ENCODE data around the gene MT1F.
"Not testable (repeated sequence)": the region's sequence is repeated elsewhere in the genome, so short reads cannot be mapped to it uniquely, and the experiment has no call there.

MT1F gene

DNA sequence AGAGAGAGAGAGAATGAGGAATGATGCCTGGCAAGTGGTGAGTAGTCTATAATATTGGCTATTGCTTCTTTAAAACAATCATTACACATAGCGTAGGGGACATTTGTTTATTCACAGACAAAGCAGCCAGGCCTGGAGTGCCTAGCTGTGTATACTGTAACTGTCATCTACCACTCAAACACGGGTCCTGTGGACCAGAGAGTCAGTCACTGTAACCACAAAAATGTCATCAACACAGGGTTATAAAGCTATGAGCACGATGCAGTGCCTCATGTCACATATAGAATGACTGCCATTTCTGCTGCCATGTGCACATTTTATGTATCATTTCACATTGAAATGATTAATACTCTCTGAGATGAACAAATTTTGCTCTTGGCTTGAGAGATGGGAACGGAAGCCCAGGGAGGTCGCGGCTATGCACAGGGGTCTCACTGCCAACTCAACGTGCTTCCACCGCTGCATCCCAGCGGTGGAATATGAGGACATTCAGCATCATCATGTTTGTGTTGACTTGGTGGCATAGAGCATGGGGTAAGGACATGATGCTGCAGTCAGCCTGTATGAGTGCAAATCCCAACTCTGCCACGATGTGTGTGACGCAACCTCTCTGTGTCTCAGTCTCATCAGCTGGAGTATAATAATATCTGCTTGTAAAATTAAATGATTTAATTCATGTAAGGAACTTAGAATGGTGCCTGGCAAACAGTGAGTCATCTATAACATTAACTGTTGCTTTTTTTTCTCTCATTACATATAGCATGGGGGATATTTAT, 15.2 kb downstream of the MT1F start:
- DNase-seq (ENCODE audit: low spot score), result no peak

DNA sequence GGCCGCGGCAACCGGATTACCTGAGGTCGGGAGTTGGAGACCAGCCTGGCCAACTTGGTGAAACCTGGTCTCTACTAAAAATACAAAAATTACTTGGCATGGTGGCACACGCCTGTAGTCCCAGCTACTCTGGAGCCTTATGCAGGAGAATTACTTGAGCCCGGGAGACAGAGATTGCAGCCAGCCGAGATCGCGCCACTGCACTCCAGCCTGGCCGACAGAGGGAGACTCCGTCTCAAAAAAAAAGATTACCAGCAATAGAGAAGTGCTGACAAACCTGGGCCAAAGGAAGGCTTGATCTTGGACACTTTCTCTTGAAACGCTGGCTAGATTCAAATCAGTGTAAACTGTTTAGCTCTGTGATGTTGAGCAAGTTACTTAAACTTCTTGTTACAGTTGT, 16.2 kb downstream of the MT1F start:
- DNase-seq (ENCODE audit: low spot score), result no peak

DNA sequence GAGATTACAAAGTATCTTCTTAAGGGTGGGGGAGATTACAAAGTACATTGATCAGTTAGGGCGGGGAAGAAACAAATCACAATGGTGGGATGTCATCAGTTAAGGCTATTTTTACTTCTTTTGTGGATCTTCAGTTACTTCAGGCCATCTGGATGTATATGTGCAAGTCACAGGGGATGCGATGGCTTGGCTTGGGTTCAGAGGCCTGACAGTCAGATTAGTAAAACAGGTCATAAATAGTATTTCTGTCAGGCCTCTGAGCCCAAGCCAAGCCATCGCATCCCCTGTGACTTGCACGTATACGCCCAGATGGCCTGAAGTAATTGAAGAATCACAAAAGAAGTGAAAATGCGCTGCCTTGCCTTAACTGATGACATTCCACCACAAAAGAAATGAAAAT, 16.8 kb downstream of the MT1F start:
- not testable (repeated sequence) for DNase-seq (ENCODE audit: low spot score)

DNA sequence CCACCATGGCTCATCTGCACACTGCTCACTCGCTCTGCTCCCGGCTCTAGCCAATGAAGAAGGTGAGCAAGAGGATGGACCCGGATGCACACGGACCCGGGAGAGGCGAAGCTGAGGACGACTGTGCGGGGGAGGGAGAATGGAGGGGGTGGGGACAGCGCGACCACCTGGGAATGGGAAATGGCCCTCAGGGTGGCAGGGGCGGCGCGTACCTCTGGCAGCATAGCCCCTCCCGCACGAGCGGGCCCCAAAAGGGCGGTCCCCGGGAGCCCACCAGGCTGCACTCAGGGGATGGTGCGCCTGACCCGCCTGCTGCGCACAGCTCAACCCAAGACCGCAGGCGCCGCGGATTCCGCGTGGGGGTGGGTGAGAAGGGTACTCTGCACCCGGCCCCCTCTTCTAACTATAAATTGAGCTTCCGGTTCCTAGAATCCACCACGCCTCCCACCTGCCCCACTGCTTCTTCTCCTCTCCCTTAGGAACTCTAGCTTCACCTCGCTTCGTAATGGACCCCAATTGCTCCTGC, 18.0 kb downstream of the MT1F start:
- DNase-seq (ENCODE audit: low spot score), result no peak

DNA sequence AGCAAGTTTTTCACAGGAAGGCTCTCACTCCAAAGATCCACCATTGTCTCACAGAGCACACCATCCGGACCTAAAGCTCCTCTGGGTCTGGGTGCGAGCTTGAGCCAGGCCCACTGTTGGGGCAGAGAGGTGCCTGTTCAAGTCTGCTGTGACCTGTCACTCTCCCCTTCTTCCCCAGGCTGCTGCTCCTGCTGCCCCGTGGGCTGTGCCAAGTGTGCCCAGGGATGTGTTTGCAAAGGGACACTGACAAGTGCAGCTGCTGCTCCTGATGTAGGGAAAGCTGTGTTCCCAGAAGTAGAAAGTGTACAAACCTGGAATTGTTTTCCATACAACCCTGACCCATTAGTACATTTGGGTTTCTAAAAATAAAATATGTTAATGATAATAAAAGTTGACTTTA, 19.7 kb downstream of the MT1F start:
- no peak for DNase-seq (ENCODE audit: low spot score)

DNA sequence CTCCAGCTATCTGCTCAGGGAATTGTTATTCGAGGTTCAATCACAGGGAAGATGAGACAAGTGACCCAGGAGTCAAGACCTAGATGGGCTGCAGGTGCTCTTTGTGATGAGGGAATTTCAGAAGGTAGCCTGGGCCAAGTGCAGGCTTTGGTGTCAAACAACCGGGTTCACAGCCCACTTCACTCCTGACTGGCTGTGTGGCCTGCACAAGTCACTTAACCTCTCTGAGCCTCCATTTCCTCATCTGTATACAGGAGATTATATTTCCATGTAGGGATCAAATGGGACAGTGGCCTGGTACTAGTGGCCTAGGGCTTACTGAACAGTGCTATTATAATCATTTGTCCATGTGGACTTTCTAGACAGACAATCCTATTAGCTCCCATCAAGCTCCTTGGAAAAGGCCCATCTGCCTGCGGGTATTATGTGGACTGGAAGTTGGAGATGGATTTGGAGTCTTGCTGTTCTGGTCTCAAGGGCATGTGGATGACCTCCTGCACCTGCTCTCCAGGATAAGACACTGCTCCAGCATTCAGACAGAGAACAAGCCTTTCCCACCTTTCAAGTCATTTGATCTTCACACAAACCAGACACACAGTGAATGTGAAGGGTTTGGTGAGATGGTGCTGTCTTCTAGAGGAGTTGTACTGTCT, 21.4 kb downstream of the MT1F start:
- no peak for DNase-seq (ENCODE audit: low spot score)

DNA sequence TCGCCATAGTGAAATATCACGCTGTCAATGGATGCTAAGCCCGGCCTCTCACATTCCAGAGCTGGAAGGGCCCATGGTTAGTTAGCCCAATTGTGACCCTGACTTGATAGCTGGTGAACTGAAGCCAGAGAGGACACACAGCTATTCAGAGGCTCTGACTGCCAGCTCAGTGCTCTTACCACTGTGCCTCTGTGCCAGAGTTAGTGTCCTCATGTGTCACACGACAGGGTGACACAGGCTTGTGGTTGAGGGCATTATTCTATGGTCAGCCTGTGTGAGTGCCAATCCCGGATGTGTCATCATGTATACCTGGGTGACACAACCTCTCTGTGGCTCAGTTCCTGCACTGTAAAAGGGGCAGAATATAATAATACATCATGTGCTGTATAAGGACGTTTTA, 22.1 kb downstream of the MT1F start:
- DNase-seq (ENCODE audit: low spot score), result no peak

DNA sequence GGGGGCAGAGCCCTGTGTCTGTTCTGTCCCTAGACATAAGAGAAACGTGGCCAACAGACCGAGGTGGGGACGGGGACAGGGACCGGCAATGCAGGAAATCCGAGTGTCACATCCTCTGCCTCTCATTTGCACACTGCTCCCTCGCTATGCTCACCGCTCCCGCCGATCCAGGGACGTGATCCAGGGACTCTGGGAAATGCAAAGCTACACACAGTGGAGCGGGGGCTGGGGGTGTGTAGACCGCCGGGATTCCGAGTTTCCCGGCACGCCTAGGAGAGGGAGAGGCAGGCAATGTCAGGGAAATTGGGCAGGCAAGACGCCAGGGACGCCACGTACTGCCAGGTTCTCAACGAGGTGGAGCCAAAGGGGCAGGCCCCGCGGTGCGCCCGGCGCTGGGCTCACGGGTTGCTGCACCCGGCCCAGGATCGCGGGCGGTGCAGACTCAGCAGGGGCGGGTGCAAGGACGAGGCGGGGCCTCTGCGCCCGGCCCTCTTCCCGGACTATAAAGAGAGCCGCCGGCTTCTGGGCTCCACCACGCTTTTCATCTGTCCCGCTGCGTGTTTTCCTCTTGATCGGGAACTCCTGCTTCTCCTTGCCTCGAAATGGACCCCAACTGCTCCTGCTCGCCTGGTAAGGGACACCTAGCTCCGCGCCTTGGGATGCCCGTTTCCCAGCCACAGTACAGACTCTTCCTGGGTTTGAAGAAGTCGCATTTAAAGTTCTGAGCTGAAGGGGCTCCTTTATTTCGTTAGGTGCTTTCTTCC, 24.4 kb downstream of the MT1F start, which contains the start of gene MT1X:
MT1X (plus strand) TSS at position 532 of the 764 bp plus-strand sequence; CDS start at position 603, 71 bp downstream.
- peak; percentile 87 for DNase-seq (ENCODE audit: low spot score)

DNA sequence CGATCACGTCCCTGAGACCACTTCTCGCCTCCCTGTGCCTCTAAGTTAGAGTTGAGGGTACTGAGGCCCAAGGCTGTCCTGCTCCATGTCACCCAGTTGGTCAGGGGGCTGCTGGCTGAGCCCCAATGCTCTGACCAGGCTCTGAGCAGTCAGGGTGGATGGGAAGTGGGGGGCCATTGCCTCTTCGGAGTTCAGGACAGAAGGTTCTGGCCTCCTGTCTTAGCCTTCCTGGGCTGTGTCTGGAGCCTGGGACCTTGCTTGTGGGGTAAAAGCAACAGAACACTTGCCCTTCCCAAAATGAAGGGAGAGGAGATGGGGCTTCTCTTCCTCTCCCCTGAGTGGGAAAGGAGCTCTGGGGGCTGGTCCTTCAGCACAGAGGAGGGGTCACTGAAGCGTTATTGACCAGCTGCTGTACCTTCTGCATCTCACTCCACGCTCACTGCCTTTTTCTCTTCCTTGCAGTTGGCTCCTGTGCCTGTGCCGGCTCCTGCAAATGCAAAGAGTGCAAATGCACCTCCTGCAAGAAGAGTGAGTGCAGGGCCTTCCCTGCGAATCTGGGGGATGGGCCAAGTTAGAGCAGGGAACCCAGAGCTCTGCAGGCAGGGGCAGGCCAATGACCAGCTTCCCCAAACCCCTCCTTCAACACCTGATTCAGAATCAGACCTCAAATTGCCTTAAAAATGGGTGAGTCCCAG, 25.1 kb downstream of the MT1F start:
- no peak for DNase-seq (ENCODE audit: low spot score)

DNA sequence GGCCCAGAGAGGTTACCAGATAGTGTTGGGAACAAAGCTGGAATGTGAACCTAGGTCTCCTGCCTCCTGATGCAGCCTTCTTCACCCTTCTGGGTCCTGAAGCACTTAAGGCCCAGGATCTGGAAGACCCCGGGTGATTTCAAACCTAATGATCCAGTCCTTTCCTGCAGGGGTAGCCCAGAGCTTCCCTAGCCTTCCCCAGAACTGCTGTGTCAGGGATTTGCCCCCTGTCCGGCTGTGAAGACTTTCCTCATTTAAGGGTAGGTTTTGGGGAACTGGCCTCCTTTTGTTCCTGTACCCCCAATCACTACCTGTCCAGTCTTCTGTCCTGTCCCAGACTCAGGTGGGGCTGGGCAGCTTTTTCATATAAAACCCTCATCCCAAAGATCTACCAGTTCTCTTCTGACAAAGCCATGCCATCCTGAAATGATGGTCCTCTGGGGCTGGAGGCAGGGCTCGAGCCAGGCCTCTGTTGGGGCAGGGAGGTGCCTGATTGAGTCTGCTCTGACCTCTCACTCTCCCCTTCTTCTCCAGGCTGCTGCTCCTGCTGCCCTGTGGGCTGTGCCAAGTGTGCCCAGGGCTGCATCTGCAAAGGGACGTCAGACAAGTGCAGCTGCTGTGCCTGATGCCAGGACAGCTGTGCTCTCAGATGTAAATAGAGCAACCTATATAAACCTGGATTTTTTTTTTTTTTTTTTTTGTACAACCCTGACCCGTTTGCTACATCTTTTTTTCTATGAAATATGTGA, 25.8 kb downstream of the MT1F start:
- no peak for DNase-seq (ENCODE audit: low spot score)

DNA sequence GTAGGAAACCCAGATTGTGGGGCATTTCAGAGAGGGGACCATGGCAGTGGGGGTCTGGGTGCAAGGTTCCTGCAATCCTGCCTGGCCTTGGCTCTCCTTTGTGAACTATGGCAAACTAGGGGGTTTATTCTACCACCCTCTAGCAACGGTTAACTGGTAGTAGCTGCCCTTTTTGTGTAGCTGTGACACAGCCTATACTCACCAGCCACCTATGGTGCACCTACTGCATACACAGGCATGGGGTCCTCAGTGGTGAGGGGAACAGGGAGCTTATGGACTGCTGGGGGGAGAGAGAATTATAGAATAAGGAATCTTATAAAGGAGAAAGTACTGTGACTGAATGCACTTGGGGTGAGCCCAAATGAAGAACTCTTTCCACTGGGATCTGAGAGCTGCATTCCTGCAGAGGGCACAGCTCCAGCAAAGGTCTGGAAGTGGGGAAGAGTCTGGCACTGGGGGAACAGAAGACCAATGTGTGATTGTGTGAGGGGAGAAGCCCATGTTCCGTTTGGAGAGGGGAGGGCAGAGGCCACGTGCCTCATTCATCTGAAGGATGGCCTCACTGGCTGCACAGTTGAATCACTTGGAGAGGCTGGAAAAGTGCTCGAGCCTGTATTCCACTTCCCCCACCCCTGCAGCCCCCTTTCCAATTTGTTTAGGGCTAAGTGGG, 26.6 kb downstream of the MT1F start:
- no peak for DNase-seq (ENCODE audit: low spot score)

DNA sequence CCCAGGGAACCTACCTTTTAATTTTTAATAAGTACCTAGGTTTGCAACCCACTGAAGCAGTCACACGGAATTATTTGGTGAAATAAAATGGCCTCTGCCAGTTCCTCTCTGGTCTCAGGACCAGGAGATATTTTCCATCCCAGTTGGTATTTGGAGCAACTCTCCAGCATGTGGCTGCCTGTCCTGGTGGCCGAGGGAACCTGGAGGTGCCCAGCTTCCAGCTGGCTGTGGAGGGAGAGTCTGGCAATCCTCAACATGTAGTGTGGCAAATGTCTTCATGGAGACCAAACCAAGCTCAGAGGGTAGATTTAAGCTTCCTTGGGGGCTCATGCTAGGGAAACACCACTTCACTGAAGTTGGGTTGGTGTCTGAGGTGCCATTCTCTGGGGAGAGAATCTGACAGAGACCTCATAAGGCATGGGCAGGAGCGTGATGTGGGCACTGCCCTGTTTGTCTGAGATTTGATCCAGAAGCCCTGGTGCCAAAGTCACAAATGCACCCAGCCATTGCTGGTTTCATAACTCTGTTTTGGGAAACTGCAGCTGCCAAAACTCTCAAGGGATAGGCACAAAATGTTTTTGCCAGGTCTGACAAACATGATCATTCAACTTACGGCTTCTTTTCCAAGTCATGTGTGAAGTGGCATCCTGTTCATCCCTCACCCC, 27.3 kb downstream of the MT1F start:
- no peak for DNase-seq (ENCODE audit: low spot score)

DNA sequence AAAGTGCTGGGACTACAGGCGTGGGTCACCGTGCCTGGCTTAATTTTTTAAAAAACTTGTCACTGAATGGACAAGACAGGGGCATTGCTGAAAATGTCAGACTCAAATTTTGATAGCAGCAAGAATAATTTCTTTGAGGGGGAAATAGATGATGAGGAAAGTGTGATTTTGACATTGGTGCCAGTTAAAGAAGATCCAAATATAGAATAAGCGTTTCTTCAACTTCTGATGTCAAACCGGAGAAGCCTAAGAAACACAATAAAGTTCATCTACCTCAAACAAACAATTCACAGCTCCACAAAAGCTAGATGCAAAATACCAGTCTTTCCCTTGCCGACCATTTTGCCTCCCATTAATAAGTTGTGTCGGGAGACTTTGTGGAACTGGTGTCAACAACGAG, 29.0 kb downstream of the MT1F start:
- no peak for DNase-seq (ENCODE audit: low spot score)

DNA sequence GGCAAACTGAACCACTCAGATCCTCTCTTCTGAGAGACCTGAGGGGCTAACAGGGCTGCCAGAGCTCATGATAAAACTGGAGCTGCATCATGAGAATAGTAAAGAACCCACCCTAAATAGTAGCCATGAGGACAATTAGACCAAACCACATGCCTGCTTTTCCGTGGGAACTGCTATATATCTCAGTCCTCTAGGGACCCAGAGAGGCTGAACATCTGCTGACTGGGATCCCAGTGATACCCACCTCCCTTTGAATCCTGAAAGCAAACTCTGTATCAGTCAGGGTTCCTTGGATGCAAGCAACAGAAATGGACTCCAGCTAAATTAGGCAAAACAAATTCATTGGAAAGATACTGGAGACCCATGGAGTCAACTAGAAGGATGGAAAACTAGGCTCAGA, 31.0 kb downstream of the MT1F start:
- no peak for DNase-seq (ENCODE audit: low spot score)

DNA sequence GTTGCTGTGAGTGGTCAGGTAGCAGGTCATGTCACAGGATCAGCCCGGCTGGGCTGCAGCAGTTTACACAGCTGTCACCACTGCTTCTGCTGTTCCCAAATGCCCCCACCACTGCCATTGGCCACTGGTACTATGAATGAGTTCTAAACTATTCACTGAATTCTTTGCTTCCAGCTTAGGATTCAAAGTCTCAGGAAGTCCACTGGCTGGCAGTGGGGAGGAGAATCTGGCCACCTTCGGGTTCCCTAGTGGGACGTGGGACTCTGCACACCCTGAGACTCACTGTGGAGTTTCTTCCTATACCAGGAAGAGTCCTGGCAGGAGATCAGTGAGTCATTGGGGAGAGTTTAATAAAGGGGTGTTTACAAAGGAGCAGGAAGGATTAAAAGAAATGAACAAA, 31.4 kb downstream of the MT1F start:
- no peak for DNase-seq (ENCODE audit: low spot score)

DNA sequence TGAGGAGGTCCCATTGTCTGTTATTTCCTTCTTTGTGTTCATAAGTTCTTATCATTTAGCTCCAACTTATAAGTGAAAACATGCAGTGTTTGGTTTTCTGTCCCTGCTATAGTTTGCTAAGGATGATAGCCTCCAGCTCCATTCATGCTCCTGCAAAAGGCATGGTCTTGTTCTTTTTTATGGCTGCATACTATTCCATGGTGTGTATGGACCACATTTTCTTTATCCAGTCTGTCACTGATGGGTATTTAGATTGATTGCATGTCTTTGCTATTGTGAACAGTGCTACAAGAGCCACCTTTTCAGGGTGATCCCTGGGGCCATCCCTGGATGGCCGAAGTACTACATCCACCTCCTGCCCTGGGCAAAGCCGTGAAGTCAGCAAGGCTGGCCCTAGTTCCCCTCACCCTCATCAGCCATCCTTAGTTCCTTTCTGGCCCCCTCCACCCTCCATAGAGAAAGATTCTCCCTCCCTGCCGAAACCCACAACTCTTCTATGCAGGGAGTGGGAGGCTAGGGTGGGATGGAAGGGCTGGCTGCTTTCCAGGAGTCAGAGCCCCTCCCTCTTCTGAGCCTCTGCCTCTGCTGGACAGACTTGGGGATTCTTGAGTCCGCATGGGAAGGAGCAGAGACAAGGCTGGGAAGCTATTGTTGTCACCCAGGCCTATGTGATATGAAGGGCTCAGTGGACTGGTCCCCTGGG, 32.8 kb downstream of the MT1F start:
- no peak for DNase-seq (ENCODE audit: low spot score)

DNA sequence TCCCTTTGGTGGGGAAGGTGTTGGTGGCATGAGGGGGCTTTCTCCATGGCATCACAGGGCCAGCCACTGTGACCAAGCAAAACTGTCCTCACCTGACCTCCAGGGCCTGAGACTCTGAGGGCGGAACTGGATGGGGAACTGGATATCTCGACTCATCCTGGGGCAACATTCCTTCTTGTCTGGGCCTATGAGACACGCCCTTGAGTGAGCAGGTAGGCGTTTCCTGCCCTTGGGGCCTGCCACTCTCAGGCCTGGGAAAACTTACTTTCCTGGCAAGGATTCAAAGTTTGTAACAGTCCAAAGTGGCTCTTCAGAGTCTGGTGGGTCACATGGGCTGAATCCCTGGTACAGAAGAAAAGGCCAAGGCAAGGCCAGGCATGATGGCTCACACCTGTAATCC, 34.1 kb downstream of the MT1F start:
- no peak for DNase-seq (ENCODE audit: low spot score)

DNA sequence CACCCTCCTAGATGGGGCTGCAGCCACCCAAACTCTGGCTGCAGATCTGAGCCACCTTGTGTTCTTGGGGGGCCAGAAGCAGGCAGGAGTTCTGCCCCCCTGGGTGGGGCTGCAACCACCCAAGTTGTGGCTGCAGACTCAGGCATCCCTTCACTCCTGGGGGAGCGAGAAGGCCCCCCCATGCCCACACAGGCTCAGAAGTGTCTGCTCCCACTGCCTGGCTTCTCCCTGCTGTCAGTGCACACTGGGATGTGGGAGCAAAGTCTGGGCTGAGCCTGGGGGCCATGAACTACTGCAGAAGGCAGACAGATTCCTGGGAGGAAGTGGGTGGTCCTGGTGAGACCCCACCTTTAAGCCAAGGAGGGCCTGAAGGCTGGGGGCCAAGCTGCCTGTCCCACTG, 37.5 kb downstream of the MT1F start:
- no peak for DNase-seq (ENCODE audit: low spot score)

DNA sequence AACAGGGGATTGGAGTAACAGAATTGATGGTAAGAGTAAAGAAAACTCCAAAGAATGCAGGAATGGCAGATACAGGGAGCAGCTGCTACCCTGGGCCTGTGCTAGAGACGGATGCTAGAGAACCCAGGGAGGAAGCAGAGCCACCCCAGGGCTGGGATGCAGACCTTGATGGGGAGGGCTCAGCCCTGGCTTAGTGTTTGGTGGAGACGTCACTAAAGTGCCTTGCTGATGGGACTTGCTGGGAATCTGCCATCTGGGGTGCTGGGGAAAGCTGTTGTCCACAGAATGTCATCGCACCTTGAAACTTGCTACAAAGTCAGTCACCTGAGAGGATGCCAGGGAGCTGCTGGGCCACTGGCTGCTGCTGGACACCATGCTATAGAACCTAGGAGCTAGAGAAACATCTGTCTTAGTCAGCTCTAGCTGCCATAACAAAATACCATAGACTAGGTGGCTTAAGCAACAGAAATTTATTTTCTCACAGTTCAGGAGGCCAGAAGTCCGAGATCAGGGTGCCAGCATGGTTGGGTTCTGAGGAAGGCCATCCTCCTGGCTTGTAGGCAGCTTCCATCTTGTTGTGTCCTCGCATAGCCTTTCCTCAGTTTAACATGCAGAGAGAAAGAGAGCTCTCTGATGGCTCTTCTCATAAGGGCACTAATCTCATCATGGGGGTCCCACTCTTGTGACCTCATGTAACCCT, 39.8 kb downstream of the MT1F start:
- DNase-seq (ENCODE audit: low spot score), result no peak

All from NAMALWA (cell line).